ENCODE measurements around the gene CNIH1. TPM values are rescaled to one million over a fixed set of nuclear protein-coding genes. Genes with fewer than 3 reads are reported as not detected.

The CNIH1 gene
- total RNA-seq, 1 experiment from 2014 or later, result 149 TPM

GRCh38 chr14:54450535-54450934 is 9.4 kb upstream of the CNIH1 start (continued):
- TF ChIP-seq CTCF (IDR thresholded peaks at IDR 0.05 in 2 of 3, conservative IDR thresholded peaks at IDR 0.05 in 1 of 3; ENCODE audit: borderline replicate concordance in 1 of 3, insufficient read depth in 1 of 3, low read depth in 2 of 3, low read length in 2 of 3) (no peak), POLR2A (IDR thresholded peaks at IDR 0.05; ENCODE audit: borderline replicate concordance, extremely low read depth, insufficient read depth, insufficient read length) (no peak), POLR2AphosphoS5 (IDR thresholded peaks at IDR 0.05; ENCODE audit: low read depth, low read length) (no peak), JUND (IDR thresholded peaks at IDR 0.05) (no peak), EZH2phosphoT487 (IDR thresholded peaks at IDR 0.05; ENCODE audit: borderline replicate concordance) (no peak), SRF (IDR thresholded peaks at IDR 0.05; ENCODE audit: low read depth) (no peak), ZFX (IDR thresholded peaks at IDR 0.05) (no peak), MAX (IDR thresholded peaks at IDR 0.05) (no peak), ATF3 (IDR thresholded peaks at IDR 0.05) (no peak), RAD21 (IDR thresholded peaks at IDR 0.05; ENCODE audit: low read depth) (no peak)

- H3K4me3 ChIP-seq (replicated peaks in 1 of 2; ENCODE audit: low read depth in 1 of 2, low read length in 2 of 2), result no peak overlapping the region
- no peaks in the 10 kb centered on the region for H3K79me2 ChIP-seq (ENCODE audit: insufficient read depth, low read length)
- no peak for TF ChIP-seq POLR2A (IDR thresholded peaks at IDR 0.05; ENCODE audit: borderline replicate concordance, extremely low read depth, insufficient read depth, insufficient read length)
- ChIA-PET RAD21 (ENCODE audit: low non-redundant PET in 1 of 2, low total read pairs in 2 of 2, uncharacterized antibody in 2 of 2, unreplicated experiment in 2 of 2) (no interaction called here), CTCF (interaction anchor here (0.8 kb wide), 1 partner anchor 117 kb away, joined by 3 read pairs; no protein-coding TSS in a partner anchor), POLR2A (no interaction called here)
- no peaks in the 10 kb centered on the region for H3K27me3 ChIP-seq (ENCODE audit: insufficient read depth, low read length)
- intact Hi-C loops (cut with micrococcal nuclease), result no loop called here
- no peak overlapping the region for H3K9ac ChIP-seq (ENCODE audit: low read length)
- BruUV-seq (replicated peaks), result no TSS peak
- no peak overlapping the region for H3K27ac ChIP-seq (ENCODE audit: low read depth, low read length)
- H3K9me2 ChIP-seq (ENCODE audit: insufficient read depth), result no peaks in the 10 kb centered on the region
- H3K4me2 ChIP-seq (ENCODE audit: low read length), result no peak overlapping the region
- no peak for DNase-seq (ENCODE audit: low read depth, low spot score)
- H4K20me1 ChIP-seq (ENCODE audit: insufficient read depth), result no peaks in the 10 kb centered on the region
- H3K36me3 ChIP-seq (ENCODE audit: control insufficient read depth in 1 of 2, insufficient read depth in 2 of 2, low read length in 2 of 2), result no peaks in the 10 kb centered on the region
- peaks cover 2 to 7% of the 10 kb centered on the region in 2 experiments; a peak in 2 of 4 replicates for H3K4me1 ChIP-seq (ENCODE audit: control insufficient read depth in 1 of 2, insufficient read depth in 2 of 2, low read length in 2 of 2)
- H2AFZ ChIP-seq (ENCODE audit: low read depth, low read length, poor library complexity, severe bottlenecking), result no peak overlapping the region
- no peaks in the 10 kb centered on the region for H3K9me3 ChIP-seq (ENCODE audit: control insufficient read depth in 1 of 2, insufficient read depth in 1 of 2, low read depth in 1 of 2, low read length in 2 of 2)
- ATAC-seq, result no peak
Measured at GRCh38 chr14:54447231-54447692, 6.1 kb upstream of the CNIH1 start.
